Epithelial cell of proximal tubule (primary cell): ENCODE measurements around the gene LOXL1. TPM values are rescaled to one million over a fixed set of nuclear protein-coding genes. Genes with fewer than 3 reads are reported as not detected.
"Not testable (repeated sequence)": the region's sequence is repeated elsewhere in the genome, so short reads cannot be mapped to it uniquely, and the experiment has no call there.

Experiments
- DNase-seq: peaks from one replicate; pipeline ENCODE4 v3.0.0-alpha.2; 2011; ENCODE audit warnings: low read depth
- H3K4me3 ChIP-seq: 2 replicates; pipeline ENCODE4 v1.5.1; 2011; ENCODE audit warnings: low read depth, mild to moderate bottlenecking, low read length
- total RNA-seq: library from RNA; depleted of rRNA; stranded (reverse); fragments of >200 nt; gene quantifications from 2 replicates; pipeline ENCODE4 v1.2.3, GENCODE V29; 2015
- TF ChIP-seq, protein P1 (sequence below): conservative IDR thresholded peaks from 2 replicates; pipeline ENCODE4 v1.5.1; 2012; ENCODE audit warnings: low read depth, mild to moderate bottlenecking, low read length

Gene LOXL1
- total RNA-seq, 1 donor from 2014 or later, result 120 TPM

DNA sequence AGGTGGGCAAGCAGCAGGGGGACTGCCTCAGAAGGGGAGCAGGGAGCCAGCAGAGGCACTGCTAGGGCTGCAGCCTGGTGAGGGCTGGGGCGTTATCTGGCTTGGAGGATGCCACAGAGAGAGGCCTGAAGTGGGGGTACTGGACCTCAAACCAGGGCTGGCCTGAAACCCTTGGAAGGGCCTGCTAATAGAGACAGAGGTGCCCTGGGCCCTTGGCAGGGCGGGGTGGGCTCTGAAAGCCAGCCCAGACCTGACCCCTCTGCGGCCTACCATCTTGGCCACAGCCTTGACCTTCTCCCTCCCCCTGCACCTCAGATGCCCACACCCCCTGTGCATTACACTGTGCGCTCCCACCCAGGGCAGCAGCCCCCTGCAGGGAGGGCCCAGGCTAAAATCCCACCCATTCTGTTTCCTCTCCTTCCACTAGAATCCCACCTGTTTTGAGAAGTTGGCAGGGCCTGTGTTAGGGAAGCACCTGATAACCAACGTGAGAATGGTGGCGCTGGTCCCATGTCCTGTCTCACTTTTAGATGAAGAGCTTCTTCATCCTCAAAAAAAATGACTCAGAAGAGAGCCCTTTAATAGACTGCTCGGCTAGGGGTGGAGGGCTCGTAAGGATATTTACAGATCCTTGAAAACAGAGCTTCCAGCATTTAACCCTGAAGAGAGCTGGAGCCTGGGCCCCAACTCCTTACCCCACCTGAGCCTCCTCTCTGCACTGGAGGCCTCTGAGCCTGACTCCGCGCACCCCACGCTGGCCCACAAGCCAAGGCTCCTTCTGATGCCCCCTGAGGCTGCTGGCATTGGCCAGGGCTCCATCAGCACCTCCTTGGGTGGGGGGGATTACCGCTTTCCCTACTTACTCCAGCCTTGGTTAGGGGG is 29.8 kb downstream of the LOXL1 start:
- no peak for DNase-seq
- TF ChIP-seq, protein P1, sequence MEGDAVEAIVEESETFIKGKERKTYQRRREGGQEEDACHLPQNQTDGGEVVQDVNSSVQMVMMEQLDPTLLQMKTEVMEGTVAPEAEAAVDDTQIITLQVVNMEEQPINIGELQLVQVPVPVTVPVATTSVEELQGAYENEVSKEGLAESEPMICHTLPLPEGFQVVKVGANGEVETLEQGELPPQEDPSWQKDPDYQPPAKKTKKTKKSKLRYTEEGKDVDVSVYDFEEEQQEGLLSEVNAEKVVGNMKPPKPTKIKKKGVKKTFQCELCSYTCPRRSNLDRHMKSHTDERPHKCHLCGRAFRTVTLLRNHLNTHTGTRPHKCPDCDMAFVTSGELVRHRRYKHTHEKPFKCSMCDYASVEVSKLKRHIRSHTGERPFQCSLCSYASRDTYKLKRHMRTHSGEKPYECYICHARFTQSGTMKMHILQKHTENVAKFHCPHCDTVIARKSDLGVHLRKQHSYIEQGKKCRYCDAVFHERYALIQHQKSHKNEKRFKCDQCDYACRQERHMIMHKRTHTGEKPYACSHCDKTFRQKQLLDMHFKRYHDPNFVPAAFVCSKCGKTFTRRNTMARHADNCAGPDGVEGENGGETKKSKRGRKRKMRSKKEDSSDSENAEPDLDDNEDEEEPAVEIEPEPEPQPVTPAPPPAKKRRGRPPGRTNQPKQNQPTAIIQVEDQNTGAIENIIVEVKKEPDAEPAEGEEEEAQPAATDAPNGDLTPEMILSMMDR, result no peak
- no peak overlapping the region for H3K4me3 ChIP-seq

DNA sequence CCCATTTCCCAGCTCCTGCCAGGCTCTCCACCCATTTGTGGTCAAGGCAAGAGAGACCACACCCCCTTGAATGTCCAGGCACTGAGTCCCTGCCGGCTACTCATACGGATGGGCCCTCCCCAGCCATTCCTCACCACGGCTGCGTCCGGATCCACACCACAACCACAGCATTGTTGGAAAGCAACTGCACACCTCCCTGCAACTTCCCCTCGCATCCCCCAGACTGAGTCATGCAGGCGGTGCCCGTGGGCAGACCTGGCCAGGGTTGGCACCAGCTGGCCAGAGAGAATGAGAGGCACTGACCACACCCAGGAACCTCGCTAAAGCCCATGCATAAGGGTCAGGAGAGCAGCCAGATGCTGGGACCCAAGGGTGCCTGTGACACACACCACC is 30.5 kb downstream of the LOXL1 start:
- DNase-seq, result no peak
- TF ChIP-seq, protein P1, result no peak
- no peak overlapping the region for H3K4me3 ChIP-seq

DNA sequence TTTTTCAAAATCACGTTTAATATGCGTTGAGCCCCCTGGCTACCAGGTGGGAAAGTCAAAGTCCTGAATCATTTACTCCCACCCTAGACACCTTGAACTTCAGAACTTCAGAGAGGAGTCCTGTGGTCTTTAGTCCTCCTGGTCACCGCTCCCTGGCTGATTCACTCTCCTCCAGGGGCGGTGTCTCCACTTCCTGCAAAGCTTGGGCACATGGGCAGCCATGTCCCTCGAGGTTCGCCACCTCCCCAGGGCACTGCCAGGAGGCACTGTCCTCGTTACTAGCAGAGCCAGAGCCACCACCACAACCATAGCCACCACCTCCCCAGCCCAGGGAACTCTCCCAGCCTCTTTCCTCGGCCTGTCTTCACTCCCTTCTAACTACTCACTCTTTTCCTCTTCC is 31.0 kb downstream of the LOXL1 start:
- no peak overlapping the region for H3K4me3 ChIP-seq
- TF ChIP-seq, protein P1, result no peak
- no peak for DNase-seq

DNA sequence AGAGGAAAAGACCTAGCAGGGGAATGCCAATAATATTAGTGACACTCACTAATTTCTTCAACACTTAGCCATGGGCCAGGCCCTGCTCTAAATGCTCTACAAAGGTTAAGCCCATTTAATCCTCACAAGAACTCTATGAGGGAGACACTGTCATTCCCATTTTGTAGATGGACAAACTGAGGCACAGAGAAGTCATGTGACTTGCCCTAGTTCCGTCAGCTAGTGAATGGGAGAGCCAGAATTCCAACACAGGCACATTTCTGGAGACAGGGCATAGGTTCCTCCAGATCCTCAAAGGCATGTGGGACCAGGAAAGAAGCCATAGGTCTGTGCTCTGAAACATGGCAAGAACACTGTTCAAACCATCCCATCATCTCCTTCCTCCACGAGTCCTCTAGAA is 31.5 kb downstream of the LOXL1 start:
- TF ChIP-seq, protein P1, result no peak
- no peak for DNase-seq
- H3K4me3 ChIP-seq, result no peak overlapping the region

DNA sequence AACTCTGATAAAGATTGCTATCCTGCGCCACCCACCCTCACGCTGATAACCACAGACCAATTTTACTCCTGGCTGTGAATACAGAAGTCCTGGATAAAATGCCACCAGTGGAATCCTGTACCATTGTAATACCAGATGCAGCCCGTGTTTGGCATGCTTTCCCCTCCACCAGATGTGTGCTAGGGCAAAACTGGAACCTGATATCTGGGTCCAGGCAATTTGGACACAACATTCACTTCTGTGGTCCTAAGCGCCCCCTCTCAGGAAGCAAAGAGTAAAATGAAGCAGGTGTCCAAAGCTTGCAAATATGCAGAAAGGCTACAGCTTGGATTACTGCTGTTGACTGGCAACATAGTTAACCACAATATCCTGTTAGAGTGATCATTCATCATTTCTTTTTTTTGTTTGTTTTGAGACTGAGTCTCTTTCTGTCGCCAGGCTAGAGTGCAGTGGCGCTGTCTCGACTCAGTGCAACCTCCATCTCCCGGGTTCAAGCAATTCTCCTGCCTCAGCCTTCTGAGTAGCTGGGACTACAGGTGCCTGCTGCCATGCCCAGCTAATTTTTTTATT is 32.8 kb downstream of the LOXL1 start:
- no peak for DNase-seq
- H3K4me3 ChIP-seq, result no peak overlapping the region
- TF ChIP-seq, protein P1, result no peak

DNA sequence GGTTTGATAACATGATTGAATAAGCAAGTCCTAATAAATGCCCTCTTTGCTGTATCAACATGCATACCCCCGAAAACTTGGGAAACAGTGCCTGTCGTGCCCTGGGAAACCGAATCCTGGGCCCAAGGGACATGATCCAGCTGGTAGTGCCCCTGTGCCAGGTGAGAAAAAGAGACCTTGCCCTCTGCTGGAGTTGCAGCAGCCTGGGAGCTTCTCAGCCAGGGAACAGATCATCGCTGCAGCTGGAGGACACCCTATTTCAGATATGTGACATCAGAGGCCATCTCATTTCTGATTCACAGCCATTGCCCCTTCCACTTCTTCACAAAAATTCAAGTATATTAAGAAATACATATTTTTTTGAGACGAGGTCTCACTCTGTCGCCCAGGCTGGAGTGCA is 33.5 kb downstream of the LOXL1 start:
- TF ChIP-seq, protein P1, result no peak
- H3K4me3 ChIP-seq, result no peak overlapping the region
- DNase-seq, result no peak

DNA sequence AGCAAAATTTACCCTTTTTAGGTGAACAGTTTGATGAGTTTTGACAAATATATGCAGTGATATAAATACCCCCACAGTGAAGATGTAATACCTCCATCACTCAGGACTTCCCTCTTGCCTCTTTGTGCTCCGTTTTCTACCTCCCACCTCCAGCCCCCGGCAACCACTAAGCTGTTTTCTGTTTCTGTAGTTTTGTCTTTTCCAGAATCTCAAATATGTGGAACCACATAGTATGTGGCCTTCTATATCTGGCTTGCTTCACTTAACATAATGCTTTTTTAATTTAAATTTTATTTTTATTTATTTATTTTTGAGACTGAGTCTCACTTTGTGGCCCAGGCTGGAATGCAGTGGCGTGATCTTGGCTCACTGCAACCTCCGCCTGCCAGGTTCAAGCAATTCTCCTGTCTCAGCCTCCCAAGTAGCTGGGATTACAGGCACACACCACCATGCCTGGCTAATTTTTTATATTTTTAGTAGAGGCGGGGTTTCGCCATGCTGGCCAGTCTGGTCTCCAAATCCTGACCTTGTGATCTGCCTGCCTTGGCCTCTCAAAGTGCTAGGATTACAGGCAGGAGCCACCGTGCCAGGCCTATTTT is 34.3 kb downstream of the LOXL1 start:
- not testable (repeated sequence) for H3K4me3 ChIP-seq, DNase-seq
